Left ventricle myocardium inferior (tissue), 1 donor: Measurements from ENCODE around the gene IFRD2. TPM values are rescaled to one million over a fixed set of nuclear protein-coding genes. Genes with fewer than 3 reads are reported as not detected.

Experiments used
- DNase-seq: peaks from one replicate; pipeline ENCODE4 v3.0.0-alpha.2; 2020
- H3K27ac ChIP-seq: fragments of 200-600 bp; replicated peaks from 2 replicates; pipeline ENCODE4 v1.8.0; 2021
- H3K27me3 ChIP-seq: fragments of 200-600 bp; 2 replicates; pipeline ENCODE4 v1.8.0; 2021; ENCODE audit warnings: low read depth
- H3K36me3 ChIP-seq: fragments of 200-600 bp; 2 replicates; pipeline ENCODE4 v1.8.0; 2021
- H3K4me1 ChIP-seq: fragments of 200-600 bp; 2 replicates; pipeline ENCODE4 v1.8.0; 2021
- H3K4me3 ChIP-seq: fragments of 200-600 bp; 2 replicates; pipeline ENCODE4 v1.8.0; 2021; ENCODE audit warnings: mild to moderate bottlenecking, moderate library complexity
- H3K9me3 ChIP-seq: fragments of 200-600 bp; replicated peaks from 2 replicates; pipeline ENCODE4 v1.8.0; 2021
- intact Hi-C: fragments of 100-400 bp; cut with micrococcal nuclease; formaldehyde crosslinking; loops from one replicate; pipeline ENCODE4 v1.11.0; 2022
- total RNA-seq: library from RNA; stranded (reverse); fragmentation: NEBNext Ultra II Directional; extraction: Animal tissue kit (Norgen Biotek cat#: 25700); gene quantifications from one replicate; pipeline ENCODE4 v1.2.1, GENCODE V29; 2021
- TF ChIP-seq, protein P1 (sequence below): fragments of 200-600 bp; IDR thresholded peaks from 2 replicates; pipeline ENCODE4 v1.8.0; 2021; ENCODE audit warnings: antibody characterized with exemption, mild to moderate bottlenecking, borderline replicate concordance
- donor health status: DM: no; HTN: yes; CAD: no; lungs with severe emphysema.

Gene IFRD2
- total RNA-seq, 1 donor from 2014 or later: 54.9 TPM

GRCh38 chr3:50267280-50267913 is 24.8 kb downstream of the IFRD2 start:
- TF ChIP-seq, protein P1, sequence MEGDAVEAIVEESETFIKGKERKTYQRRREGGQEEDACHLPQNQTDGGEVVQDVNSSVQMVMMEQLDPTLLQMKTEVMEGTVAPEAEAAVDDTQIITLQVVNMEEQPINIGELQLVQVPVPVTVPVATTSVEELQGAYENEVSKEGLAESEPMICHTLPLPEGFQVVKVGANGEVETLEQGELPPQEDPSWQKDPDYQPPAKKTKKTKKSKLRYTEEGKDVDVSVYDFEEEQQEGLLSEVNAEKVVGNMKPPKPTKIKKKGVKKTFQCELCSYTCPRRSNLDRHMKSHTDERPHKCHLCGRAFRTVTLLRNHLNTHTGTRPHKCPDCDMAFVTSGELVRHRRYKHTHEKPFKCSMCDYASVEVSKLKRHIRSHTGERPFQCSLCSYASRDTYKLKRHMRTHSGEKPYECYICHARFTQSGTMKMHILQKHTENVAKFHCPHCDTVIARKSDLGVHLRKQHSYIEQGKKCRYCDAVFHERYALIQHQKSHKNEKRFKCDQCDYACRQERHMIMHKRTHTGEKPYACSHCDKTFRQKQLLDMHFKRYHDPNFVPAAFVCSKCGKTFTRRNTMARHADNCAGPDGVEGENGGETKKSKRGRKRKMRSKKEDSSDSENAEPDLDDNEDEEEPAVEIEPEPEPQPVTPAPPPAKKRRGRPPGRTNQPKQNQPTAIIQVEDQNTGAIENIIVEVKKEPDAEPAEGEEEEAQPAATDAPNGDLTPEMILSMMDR: peak; percentile 18
- peak; percentile 82 for DNase-seq
- H3K27me3 ChIP-seq: no peaks in the 10 kb centered on the region
- peak overlapping the region; percentile 70 for H3K4me3 ChIP-seq
- H3K4me1 ChIP-seq: peaks cover 66% of the 10 kb centered on the region
- H3K9me3 ChIP-seq: no peaks in the 10 kb centered on the region
- intact Hi-C loops: no loop called here
- no peaks in the 10 kb centered on the region for H3K36me3 ChIP-seq
- H3K27ac ChIP-seq: peak overlapping the region; percentile 99

DNA sequence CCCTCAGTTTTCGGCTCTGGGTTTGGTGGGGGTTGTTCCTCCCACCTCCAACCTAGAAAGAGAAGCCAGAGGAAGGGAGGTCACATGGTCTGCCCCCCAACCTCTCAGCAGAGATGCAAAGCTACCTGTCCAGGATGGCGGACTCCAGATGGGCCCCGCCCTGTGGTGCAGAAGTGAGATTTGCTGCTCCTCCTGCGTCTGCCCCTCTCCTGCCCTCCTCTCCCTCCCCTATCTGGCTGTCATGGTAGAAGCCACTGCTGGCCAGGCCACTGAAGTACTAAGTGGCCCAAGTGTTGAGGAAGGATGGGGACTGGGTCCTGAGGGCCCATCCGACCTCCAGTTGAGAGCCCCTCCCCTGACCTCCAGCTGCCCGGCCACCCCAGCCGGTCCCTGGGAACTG is 25.4 kb downstream of the IFRD2 start:
- H3K9me3 ChIP-seq: no peaks in the 10 kb centered on the region
- peak overlapping the region; percentile 70 for H3K4me3 ChIP-seq
- no peaks in the 10 kb centered on the region for H3K27me3 ChIP-seq
- no peak for DNase-seq
- H3K27ac ChIP-seq: peak overlapping the region; percentile 99
- H3K4me1 ChIP-seq: peaks cover 65% of the 10 kb centered on the region
- TF ChIP-seq, protein P1: no peak
- intact Hi-C loops: no loop called here
- no peaks in the 10 kb centered on the region for H3K36me3 ChIP-seq

DNA sequence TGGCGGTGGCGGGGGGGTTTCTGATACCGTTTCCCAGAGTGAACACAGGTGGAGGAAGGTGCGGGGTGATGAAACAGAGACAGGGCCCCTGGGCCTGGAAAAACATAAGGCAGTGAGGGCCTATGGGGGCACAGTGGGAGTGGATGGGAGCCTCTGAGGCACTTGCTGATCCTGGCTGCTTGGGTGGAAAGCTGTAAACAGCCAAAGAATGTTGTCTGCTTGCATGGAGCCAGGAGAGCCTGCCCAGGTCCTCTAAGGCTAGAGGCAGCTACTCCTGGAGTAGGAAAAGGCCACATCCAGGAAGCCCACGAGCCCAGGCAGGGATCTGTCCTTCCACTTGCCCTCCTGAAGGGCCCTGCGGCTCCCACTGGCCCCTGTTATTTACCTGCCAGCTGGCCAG is 26.2 kb downstream of the IFRD2 start:
- Histone ChIP-seq H3K27me3 (no peaks in the 10 kb centered on the region), H3K4me3 (peak overlapping the region; percentile 70), H3K4me1 (peaks cover 72% of the 10 kb centered on the region), H3K27ac (peak overlapping the region; percentile 99), H3K9me3 (no peaks in the 10 kb centered on the region), H3K36me3 (no peaks in the 10 kb centered on the region)
- intact Hi-C loops: no loop called here
- TF ChIP-seq, protein P1: no peak
- no peak for DNase-seq

DNA sequence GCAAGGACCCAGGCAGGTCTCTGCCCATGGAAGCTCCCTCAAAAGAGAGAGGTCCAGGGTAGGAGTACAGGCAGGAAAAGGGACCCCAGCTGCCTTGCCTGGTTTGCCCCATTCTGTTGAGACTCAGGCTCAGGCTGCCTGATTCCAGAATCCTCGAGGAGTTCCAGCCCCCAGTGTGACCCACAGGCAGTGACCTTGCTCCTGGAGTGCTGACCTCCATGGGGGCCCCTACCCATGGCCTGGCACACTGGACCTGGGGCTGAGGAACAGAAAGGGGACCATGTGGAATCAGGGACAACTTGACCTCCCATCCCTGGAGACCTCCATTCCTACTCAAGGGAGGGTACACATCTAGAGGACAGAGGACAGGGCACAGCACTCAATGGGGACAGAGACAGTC is 26.7 kb downstream of the IFRD2 start:
- no peak overlapping the region for H3K4me3 ChIP-seq

DNA sequence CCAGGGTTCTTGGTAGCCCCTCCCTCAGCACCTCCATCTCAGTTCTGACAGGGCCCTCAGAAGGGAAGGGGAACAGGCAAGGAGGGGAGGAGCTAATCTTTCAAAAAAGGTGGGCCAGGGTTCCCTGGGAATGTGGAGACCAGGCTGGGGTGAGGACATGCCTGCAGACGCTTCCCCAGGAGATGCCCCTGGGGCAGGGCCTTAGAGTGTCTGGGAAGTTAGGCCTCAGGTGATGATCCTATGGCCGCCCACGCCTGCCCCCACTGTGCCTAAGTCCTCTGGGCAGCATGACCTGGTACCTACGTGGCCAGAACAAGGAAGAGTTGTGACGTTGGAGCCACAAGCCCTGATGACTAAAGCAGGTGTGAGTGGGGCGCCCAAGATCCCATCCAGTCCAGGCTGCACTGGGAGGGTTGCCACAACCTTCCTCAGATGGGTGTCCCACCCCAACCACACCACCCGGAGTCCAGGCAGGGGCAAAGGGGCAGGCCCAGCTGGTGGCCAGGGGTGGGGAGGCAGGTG is 27.2 kb downstream of the IFRD2 start:
- TF ChIP-seq, protein P1: no peak

More for the DNA sequence above, 26.7 kb downstream of the IFRD2 start:
- Histone ChIP-seq H3K27me3 (no peaks in the 10 kb centered on the region), H3K9me3 (no peaks in the 10 kb centered on the region), H3K27ac (peak overlapping the region; percentile 99), H3K36me3 (no peaks in the 10 kb centered on the region), H3K4me1 (peaks cover 77% of the 10 kb centered on the region)
- TF ChIP-seq, protein P1: no peak
- intact Hi-C loops: no loop called here
- no peak for DNase-seq

More for the DNA sequence above, 27.2 kb downstream of the IFRD2 start:
- H3K36me3 ChIP-seq: no peaks in the 10 kb centered on the region
- intact Hi-C loops: no loop called here
- no peaks in the 10 kb centered on the region for H3K27me3 ChIP-seq
- H3K4me1 ChIP-seq: peaks cover 82% of the 10 kb centered on the region
- H3K9me3 ChIP-seq: no peaks in the 10 kb centered on the region
- peak overlapping the region; percentile 99 for H3K27ac ChIP-seq
- H3K4me3 ChIP-seq: peak overlapping the region; percentile 33
- DNase-seq: no peak
